ENCODE data around the gene DSCAM.

Gene DSCAM

GRCh38 chr21:40481764-40482163 lies 365.2 kb downstream of the DSCAM start:
- TF ChIP-seq CTCF (conservative IDR thresholded peaks at IDR 0.05; ENCODE audit: low read length): no peak
- DNase-seq (ENCODE audit: low read depth): no peak
- H3K4me3 ChIP-seq (ENCODE audit: low read length): no peak overlapping the region

GRCh38 chr21:40474513-40474912 lies 372.4 kb downstream of the DSCAM start:
- no peak overlapping the region for H3K4me3 ChIP-seq (ENCODE audit: low read length)
- TF ChIP-seq CTCF (conservative IDR thresholded peaks at IDR 0.05; ENCODE audit: low read length): no peak
- DNase-seq (ENCODE audit: low read depth): no peak

- no peak overlapping the region for H3K4me3 ChIP-seq (ENCODE audit: low read length)
- DNase-seq (ENCODE audit: low read depth): no peak
- no peak for TF ChIP-seq CTCF (conservative IDR thresholded peaks at IDR 0.05; ENCODE audit: low read length)
Observed at GRCh38 chr21:40472013-40472412, 374.9 kb downstream of the DSCAM start.

GRCh38 chr21:40471103-40471502 lies 375.9 kb downstream of the DSCAM start:
- no peak for TF ChIP-seq CTCF (conservative IDR thresholded peaks at IDR 0.05; ENCODE audit: low read length)
- no peak for DNase-seq (ENCODE audit: low read depth)
- no peak overlapping the region for H3K4me3 ChIP-seq (ENCODE audit: low read length)

GRCh38 chr21:40466893-40467483 lies 380.0 kb downstream of the DSCAM start:
- H3K4me3 ChIP-seq (ENCODE audit: low read length): no peak overlapping the region
- DNase-seq (ENCODE audit: low read depth): peak; percentile 0
- peak; percentile 35 for TF ChIP-seq CTCF (conservative IDR thresholded peaks at IDR 0.05; ENCODE audit: low read length)

GRCh38 chr21:40465382-40465781 lies 381.6 kb downstream of the DSCAM start:
- no peak for TF ChIP-seq CTCF (conservative IDR thresholded peaks at IDR 0.05; ENCODE audit: low read length)
- no peak overlapping the region for H3K4me3 ChIP-seq (ENCODE audit: low read length)
- no peak for DNase-seq (ENCODE audit: low read depth)

- no peak for DNase-seq (ENCODE audit: low read depth)
- no peak overlapping the region for H3K4me3 ChIP-seq (ENCODE audit: low read length)
- no peak for TF ChIP-seq CTCF (conservative IDR thresholded peaks at IDR 0.05; ENCODE audit: low read length)
Observed at GRCh38 chr21:40463176-40463575, 383.8 kb downstream of the DSCAM start.

Measured in AG10803 (cell line).